H1 (cell line): Measurements from ENCODE around the gene CNNM4. TPM values are rescaled to one million over a fixed set of nuclear protein-coding genes. Genes with fewer than 3 reads are reported as not detected.

Experiments used
- ASH2L ChIP-seq: fragments of 200-600, 300-600 bp; sonication (generic); IDR thresholded peaks from one replicate; pipeline ENCODE4 v1.7.1; 2017; ENCODE audit warnings: low read length
- ATF3 ChIP-seq: IDR thresholded peaks from 2 replicates; pipeline ENCODE4 v1.6.1; 2011; ENCODE audit warnings: low read depth, mild to moderate bottlenecking, low read length; ENCODE audit not compliant: insufficient read depth
- BRCA1 ChIP-seq: IDR thresholded peaks from 2 replicates; pipeline ENCODE4 v1.6.1; 2012; ENCODE audit warnings: low read depth, low read length, improper control_type of control experiment
- CREB1 ChIP-seq: IDR thresholded peaks from 2 replicates; pipeline ENCODE4 v1.6.1; 2012; ENCODE audit warnings: inconsistent platforms
- E2F6 ChIP-seq: IDR thresholded peaks from 2 replicates; pipeline ENCODE4 v1.6.1; 2012; ENCODE audit warnings: inconsistent platforms
- GTF2F1 ChIP-seq: IDR thresholded peaks from 2 replicates; pipeline ENCODE4 v1.6.1; 2012; ENCODE audit warnings: low read depth, low read length, improper control_type of control experiment, borderline replicate concordance
- MAX ChIP-seq: IDR thresholded peaks from 2 replicates; pipeline ENCODE4 v1.6.1; 2012; ENCODE audit warnings: inconsistent platforms
- NANOG ChIP-seq: IDR thresholded peaks from 2 replicates; pipeline ENCODE4 v1.6.1; 2011; ENCODE audit warnings: low read length, low read depth, mild to moderate bottlenecking, inconsistent platforms; ENCODE audit not compliant: insufficient read depth, poor library complexity, severe bottlenecking
- PHF8 ChIP-seq: fragments of 200-600 bp; sonication (generic); conservative IDR thresholded peaks from 2 replicates; pipeline ENCODE4 v1.7.1; 2012; ENCODE audit warnings: low read depth, mild to moderate bottlenecking, inconsistent platforms, low read length, moderate library complexity
- POLR2AphosphoS5 ChIP-seq: IDR thresholded peaks from 2 replicates; pipeline ENCODE4 v1.6.1; 2011; ENCODE audit warnings: low read depth, low read length
- RBBP5 ChIP-seq: IDR thresholded peaks from 2 replicates; pipeline ENCODE4 v1.7.1; 2012; ENCODE audit warnings: low read depth, mild to moderate bottlenecking, inconsistent platforms, low read length, moderate library complexity, borderline replicate concordance
- SIN3A ChIP-seq, 2 experiments: IDR thresholded peaks in 1 of 2; conservative IDR thresholded peaks in 1 of 2; 2 replicates each; pipeline ENCODE4 v1.6.1; 2011 to 2012; ENCODE audit warnings: low read length in 2 of 2, improper control_type of control experiment in 1 of 2, low read depth in 1 of 2, mild to moderate bottlenecking in 1 of 2
- SP1 ChIP-seq: IDR thresholded peaks from 2 replicates; pipeline ENCODE4 v1.6.1; 2011; ENCODE audit warnings: low read depth, low read length
- SP2 ChIP-seq: IDR thresholded peaks from 2 replicates; pipeline ENCODE4 v1.6.1; 2012; ENCODE audit warnings: mild to moderate bottlenecking, low read length, inconsistent platforms
- TAF1 ChIP-seq: IDR thresholded peaks from 2 replicates; pipeline ENCODE4 v1.6.1; 2011; ENCODE audit warnings: mild to moderate bottlenecking, low read depth, low read length
- TAF7 ChIP-seq: optimal IDR thresholded peaks from 2 replicates; pipeline ENCODE3; 2011; ENCODE audit warnings: low read depth, mild to moderate bottlenecking, inconsistent platforms, low read length, moderate library complexity, borderline replicate concordance
- TEAD4 ChIP-seq: IDR thresholded peaks from 2 replicates; pipeline ENCODE4 v1.6.1; 2012; ENCODE audit warnings: low read depth, low read length, inconsistent platforms, mixed read lengths
- ZNF274 ChIP-seq: IDR thresholded peaks from 2 replicates; pipeline ENCODE4 v1.7.0; 2012; ENCODE audit warnings: low read length, borderline replicate concordance; ENCODE audit errors: extremely low read depth
- polyA plus RNA-seq, 7 experiments: library from polyadenylated mRNA; depleted of rRNA in 3 of 7; stranded (reverse) in 5 of 7; unstranded in 2 of 7; fragments of >200 nt in 5 of 7; fragments of 200-250 nt in 2 of 7; gene quantifications; 1 replicate in 5 of 7; 2 replicates in 1 of 7; 4 replicates in 1 of 7; pipeline versions ENCODE4 v1.2.1 to v1.2.3, GENCODE V29; 2011 to 2013; ENCODE audit warnings: missing spikeins in 2 of 7, mixed read lengths in 2 of 7
- total RNA-seq: library from RNA; stranded (reverse); fragmentation: NEBNext Ultra II Directional; extraction: Animal tissue kit (Norgen Biotek cat#: 25700); gene quantifications from 2 replicates; pipeline ENCODE4 v1.2.1, GENCODE V29; 2021
- TF ChIP-seq, protein P1 (sequence below), 3 experiments: IDR thresholded peaks; 1 replicate in 2 of 3; 2 replicates in 1 of 3; pipeline versions ENCODE4 v1.5.1 to v1.6.1; 2011; ENCODE audit warnings: low read length in 3 of 3, mild to moderate bottlenecking in 3 of 3, inconsistent platforms in 2 of 3, low read depth in 1 of 3, moderate library complexity in 1 of 3; ENCODE audit not compliant: insufficient read depth in 1 of 3; ENCODE audit errors: control extremely low read depth in 1 of 3

Gene CNNM4
- total and polyA plus RNA-seq, 2 of the 8 experiments (the other 6 are each of a cell fraction or from before 2014, with no cell fraction given): 10.3 to 11.0 TPM

DNA sequence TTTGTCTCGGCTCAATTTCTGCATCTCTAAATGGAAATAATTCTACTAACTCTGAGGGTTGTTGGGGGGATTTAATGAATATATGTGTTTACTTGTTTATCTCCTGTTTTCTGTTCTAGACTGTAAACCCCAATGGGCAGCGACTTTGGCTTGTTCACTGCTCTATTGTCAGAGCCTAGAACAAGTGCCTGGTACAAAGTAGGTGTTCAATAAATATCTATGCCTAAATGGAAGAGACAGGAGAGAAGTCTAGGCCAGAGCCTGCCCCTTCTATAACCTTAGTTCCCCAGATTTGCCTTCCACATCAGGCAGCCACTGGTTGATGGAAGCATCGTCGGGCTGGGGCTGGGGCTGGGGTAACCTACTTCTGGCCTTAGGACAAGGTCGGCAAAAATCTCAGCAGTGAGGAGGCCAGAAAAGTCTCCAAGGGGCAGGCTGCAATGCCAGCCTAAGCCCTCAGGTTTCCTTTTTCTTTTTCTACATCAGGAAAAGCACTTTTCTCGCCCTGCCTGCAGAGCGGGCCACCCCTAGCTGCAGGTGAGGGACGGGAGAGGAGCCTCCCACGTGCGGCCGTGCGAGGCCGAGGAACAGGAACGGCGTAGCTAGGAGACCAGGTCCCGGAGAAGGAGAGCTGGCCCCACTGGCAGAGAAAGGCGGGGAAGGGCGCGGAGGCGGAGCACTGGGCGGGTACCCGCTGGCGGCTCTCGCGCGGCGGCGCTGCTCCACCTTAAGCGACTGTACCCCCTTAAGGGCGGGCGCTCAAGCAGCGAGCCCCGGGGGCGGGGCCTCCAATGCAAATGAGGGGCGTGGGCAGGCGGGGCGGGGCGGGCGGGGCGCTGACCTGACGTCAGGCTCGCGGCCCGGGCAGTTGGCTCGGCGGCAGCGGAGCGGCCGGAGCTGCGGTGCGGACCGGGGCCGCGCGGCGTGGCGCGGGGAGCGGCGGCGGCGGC lies at the start of gene CNNM4 (continued):
- TF ChIP-seq ATF3 (no peak), TEAD4 (no peak), TAF1 (peak; percentile 74), POLR2AphosphoS5 (peak; percentile 55; the same call in 1 of the 2 replicates), BRCA1 (0 out of 2 replicates have a peak, but pooled peaks have one; percentile 9), NANOG (peak; percentile 9), RBBP5 (no peak), SIN3A (conservative IDR thresholded peaks at IDR 0.05 in 1 of 2, IDR thresholded peaks at IDR 0.05 in 1 of 2; ENCODE audit: low read depth in 1 of 2, low read length in 2 of 2) (peak in 1 of 2 experiments; percentile 16; a peak in 1 of 4 replicates), MAX (peak; percentile 95), E2F6 (peak; percentile 93), TAF7 (peak; percentile 44), ASH2L (peak; percentile 53), CREB1 (peak; percentile 21; the same call in 1 of the 2 replicates), ZNF274 (no peak), SP1 (0 out of 2 replicates have a peak, but pooled peaks have one; percentile 11), GTF2F1 (no peak), PHF8 (no peak; the same call in 1 of the 2 replicates), SP2 (no peak)
- TF ChIP-seq, protein P1, sequence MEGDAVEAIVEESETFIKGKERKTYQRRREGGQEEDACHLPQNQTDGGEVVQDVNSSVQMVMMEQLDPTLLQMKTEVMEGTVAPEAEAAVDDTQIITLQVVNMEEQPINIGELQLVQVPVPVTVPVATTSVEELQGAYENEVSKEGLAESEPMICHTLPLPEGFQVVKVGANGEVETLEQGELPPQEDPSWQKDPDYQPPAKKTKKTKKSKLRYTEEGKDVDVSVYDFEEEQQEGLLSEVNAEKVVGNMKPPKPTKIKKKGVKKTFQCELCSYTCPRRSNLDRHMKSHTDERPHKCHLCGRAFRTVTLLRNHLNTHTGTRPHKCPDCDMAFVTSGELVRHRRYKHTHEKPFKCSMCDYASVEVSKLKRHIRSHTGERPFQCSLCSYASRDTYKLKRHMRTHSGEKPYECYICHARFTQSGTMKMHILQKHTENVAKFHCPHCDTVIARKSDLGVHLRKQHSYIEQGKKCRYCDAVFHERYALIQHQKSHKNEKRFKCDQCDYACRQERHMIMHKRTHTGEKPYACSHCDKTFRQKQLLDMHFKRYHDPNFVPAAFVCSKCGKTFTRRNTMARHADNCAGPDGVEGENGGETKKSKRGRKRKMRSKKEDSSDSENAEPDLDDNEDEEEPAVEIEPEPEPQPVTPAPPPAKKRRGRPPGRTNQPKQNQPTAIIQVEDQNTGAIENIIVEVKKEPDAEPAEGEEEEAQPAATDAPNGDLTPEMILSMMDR (IDR thresholded peaks at IDR 0.05; ENCODE audit: control extremely low read depth in 1 of 3, insufficient read depth in 1 of 3, low read depth in 1 of 3, low read length in 3 of 3): peak in 1 of 3 experiments; percentile 0; a peak in 1 of 4 replicates
- TF ChIP-seq, all 59 proteins: peak for 15
